Medulla oblongata (tissue), 1 donor: ENCODE results near the gene FYCO1.
A peak's percentile ranks its signal among the peaks of the same experiment; 100 is the strongest.

Experiments
- DNase-seq: peaks from one replicate; pipeline ENCODE4 v3.0.0-alpha.2; 2015; ENCODE audit errors: extremely low spot score

The FYCO1 gene

GRCh38 chr3:45965253-45965652 is 30.4 kb downstream of the FYCO1 start:
- DNase-seq: no peak

- DNase-seq: no peak
These were observed 31.5 kb downstream of the FYCO1 start for GRCh38 chr3:45964139-45964538.

- no peak for DNase-seq
These were observed 33.6 kb downstream of the FYCO1 start for GRCh38 chr3:45962033-45962432.

GRCh38 chr3:45960289-45960688 is 35.3 kb downstream of the FYCO1 start:
- DNase-seq: no peak

- no peak for DNase-seq
These were observed 36.4 kb downstream of the FYCO1 start for GRCh38 chr3:45959201-45959600.

- DNase-seq: peak; percentile 44
These were observed 37.3 kb downstream of the FYCO1 start for GRCh38 chr3:45958321-45958791.

GRCh38 chr3:45957586-45957985 is 38.0 kb downstream of the FYCO1 start:
- peak; percentile 78 for DNase-seq

GRCh38 chr3:45955706-45956105 is 39.9 kb downstream of the FYCO1 start:
- DNase-seq: no peak

- DNase-seq: no peak
These were observed 40.5 kb downstream of the FYCO1 start for GRCh38 chr3:45955017-45955647.

GRCh38 chr3:45954306-45954705 is 41.3 kb downstream of the FYCO1 start:
- no peak for DNase-seq

GRCh38 chr3:45953536-45953935 is 42.1 kb downstream of the FYCO1 start:
- no peak for DNase-seq

- no peak for DNase-seq
These were observed 43.2 kb downstream of the FYCO1 start for GRCh38 chr3:45952456-45952855.

- DNase-seq: no peak
These were observed 43.7 kb downstream of the FYCO1 start for GRCh38 chr3:45951946-45952345.

- no peak for DNase-seq
These were observed 44.7 kb downstream of the FYCO1 start for GRCh38 chr3:45950686-45951600.

- no peak for DNase-seq
These were observed 45.5 kb downstream of the FYCO1 start for GRCh38 chr3:45950131-45950530.

- DNase-seq: no peak
These were observed 46.2 kb downstream of the FYCO1 start for GRCh38 chr3:45949432-45949831.

- no peak for DNase-seq
These were observed 46.7 kb downstream of the FYCO1 start for GRCh38 chr3:45948881-45949280.

- no peak for DNase-seq
These were observed 47.3 kb downstream of the FYCO1 start for GRCh38 chr3:45948311-45948781.

GRCh38 chr3:45947361-45947760 is 48.3 kb downstream of the FYCO1 start:
- no peak for DNase-seq

- no peak for DNase-seq
These were observed 48.7 kb downstream of the FYCO1 start for GRCh38 chr3:45946875-45947274.

GRCh38 chr3:45946307-45946706 is 49.3 kb downstream of the FYCO1 start:
- DNase-seq: no peak

GRCh38 chr3:45944830-45945620 is 50.6 kb downstream of the FYCO1 start:
- no peak for DNase-seq
